22Rv1 (cell line): ENCODE data around the gene ABCD2.

Experiments
- H3K27ac ChIP-seq: fragments of 450-650 bp; 2 replicates; pipeline ENCODE4 v1.5.1; 2017
- CTCF ChIP-seq: fragments of 450-650 bp; IDR thresholded peaks from 2 replicates; pipeline ENCODE4 v1.5.1; 2017; ENCODE audit warnings: mild to moderate bottlenecking
- ZFX ChIP-seq: fragments of 450-650 bp; IDR thresholded peaks from 2 replicates; pipeline ENCODE4 v1.6.1; 2017; ENCODE audit warnings: antibody characterized with exemption, borderline replicate concordance

Gene ABCD2

GRCh38 chr12:39620659-39621658, 1.4 kb upstream of the ABCD2 start:
- H3K27ac ChIP-seq = peak overlapping the region; percentile 63
- TF ChIP-seq ZFX (no peak), CTCF (no peak)

GRCh38 chr12:39619316-39619659, 315 bp downstream of the ABCD2 start:
- peak overlapping the region; percentile 63 for H3K27ac ChIP-seq
- TF ChIP-seq ZFX (no peak), CTCF (no peak)

- H3K27ac ChIP-seq = no peak overlapping the region
- TF ChIP-seq CTCF (no peak), ZFX (no peak)
These were observed 902 bp downstream of the ABCD2 start for GRCh38 chr12:39618701-39619100.

- no peak overlapping the region for H3K27ac ChIP-seq
- TF ChIP-seq ZFX = no peak
- TF ChIP-seq CTCF = no peak
These were observed 1.7 kb downstream of the ABCD2 start for GRCh38 chr12:39617887-39618286.

- H3K27ac ChIP-seq = no peak overlapping the region
- TF ChIP-seq ZFX = no peak
- TF ChIP-seq CTCF = no peak
These were observed 2.9 kb downstream of the ABCD2 start for GRCh38 chr12:39616666-39617065.

GRCh38 chr12:39616251-39616650, 3.4 kb downstream of the ABCD2 start:
- no peak overlapping the region for H3K27ac ChIP-seq
- TF ChIP-seq CTCF (no peak), ZFX (no peak)

GRCh38 chr12:39613525-39613924, 6.1 kb downstream of the ABCD2 start:
- H3K27ac ChIP-seq = no peak overlapping the region
- TF ChIP-seq CTCF = no peak
- TF ChIP-seq ZFX = no peak
